ENCODE measurements around the gene PRM1. TPM values are rescaled to one million over a fixed set of nuclear protein-coding genes. Genes with fewer than 3 reads are reported as not detected.

The PRM1 gene
- total RNA-seq, 3 donors from 2014 or later: not detected

GRCh38 chr16:11328172-11329070 is 47.3 kb upstream of the PRM1 start:
- no peak for DNase-seq (ENCODE audit: low spot score in 2 of 2)

GRCh38 chr16:11327277-11328171 is 46.4 kb upstream of the PRM1 start:
- TF ChIP-seq POLR2A (IDR thresholded peaks at IDR 0.05) (no peak), CTCF (IDR thresholded peaks at IDR 0.05) (no peak), POLR2AphosphoS5 (IDR thresholded peaks at IDR 0.05) (no peak)
- no peak for DNase-seq (ENCODE audit: low spot score in 2 of 2)
- peak overlapping the region in 1 of 2 donors; percentile 43 for H3K27ac ChIP-seq
- H3K27me3 ChIP-seq: no peaks in the 10 kb centered on the region
- no peaks in the 10 kb centered on the region for H3K9me3 ChIP-seq
- no peaks in the 10 kb centered on the region for H3K4me1 ChIP-seq
- H3K4me3 ChIP-seq: no peak overlapping the region
- intact Hi-C loops (cut with DNase I; ENCODE audit: low total_unique reads): no loop called here
- no peaks in the 10 kb centered on the region for H3K36me3 ChIP-seq

More at GRCh38 chr16:11328172-11329070, 47.3 kb upstream of the PRM1 start:
- intact Hi-C loops (cut with DNase I; ENCODE audit: low total_unique reads): no loop called here
- no peaks in the 10 kb centered on the region for H3K36me3 ChIP-seq
- H3K4me1 ChIP-seq: no peaks in the 10 kb centered on the region
- H3K27ac ChIP-seq: peak overlapping the region in 1 of 2 donors; percentile 33
- H3K4me3 ChIP-seq: no peak overlapping the region
- H3K27me3 ChIP-seq: no peaks in the 10 kb centered on the region
- TF ChIP-seq POLR2AphosphoS5 (IDR thresholded peaks at IDR 0.05) (peak in 1 of 3 donors; percentile 16), CTCF (IDR thresholded peaks at IDR 0.05) (no peak)
- H3K9me3 ChIP-seq: no peaks in the 10 kb centered on the region

- H3K36me3 ChIP-seq: no peaks in the 10 kb centered on the region
- no peak for DNase-seq (ENCODE audit: low spot score in 2 of 2)
- no peaks in the 10 kb centered on the region for H3K27me3 ChIP-seq
- intact Hi-C loops (cut with DNase I; ENCODE audit: low total_unique reads): no loop called here
- no peaks in the 10 kb centered on the region for H3K4me1 ChIP-seq
- TF ChIP-seq POLR2AphosphoS5 (IDR thresholded peaks at IDR 0.05) (no peak), POLR2A (IDR thresholded peaks at IDR 0.05) (no peak), CTCF (IDR thresholded peaks at IDR 0.05) (no peak)
- peak overlapping the region in 1 of 2 donors; percentile 43 for H3K27ac ChIP-seq
- H3K4me3 ChIP-seq: no peak overlapping the region
- no peaks in the 10 kb centered on the region for H3K9me3 ChIP-seq
These were observed 45.7 kb upstream of the PRM1 start for GRCh38 chr16:11326737-11327276.

- H3K4me1 ChIP-seq: no peaks in the 10 kb centered on the region
- intact Hi-C loops (cut with DNase I; ENCODE audit: low total_unique reads): no loop called here
- no peak overlapping the region for H3K27ac ChIP-seq
- no peaks in the 10 kb centered on the region for H3K36me3 ChIP-seq
- H3K4me3 ChIP-seq: no peak overlapping the region
- TF ChIP-seq POLR2A (IDR thresholded peaks at IDR 0.05): no peak
- TF ChIP-seq POLR2AphosphoS5 (IDR thresholded peaks at IDR 0.05): no peak
- no peak for TF ChIP-seq CTCF (IDR thresholded peaks at IDR 0.05)
- no peaks in the 10 kb centered on the region for H3K9me3 ChIP-seq
- H3K27me3 ChIP-seq: no peaks in the 10 kb centered on the region
- DNase-seq (ENCODE audit: low spot score in 2 of 2): no peak
These were observed 45.1 kb upstream of the PRM1 start for GRCh38 chr16:11326084-11326736.

All from breast epithelium (tissue), 4 donors.